Skeletal muscle cell (primary cell): Measurements from ENCODE around the gene ST7.

Experiments
- DNase-seq: peaks from one replicate; pipeline ENCODE4 v3.0.0-alpha.2; 2010; ENCODE audit warnings: low read depth
- H3K4me3 ChIP-seq: 2 replicates; pipeline ENCODE4 v1.5.1; 2011; ENCODE audit warnings: low read depth, mild to moderate bottlenecking, control low read depth, low read length, moderate library complexity

ST7 gene

GRCh38 chr7:117077658-117078057, 124.4 kb downstream of the ST7 start:
- DNase-seq, result no peak
- H3K4me3 ChIP-seq, result no peak overlapping the region

- H3K4me3 ChIP-seq, result no peak overlapping the region
- no peak for DNase-seq
These were observed 129.3 kb downstream of the ST7 start for GRCh38 chr7:117082647-117083046.

GRCh38 chr7:117083648-117084047, 130.3 kb downstream of the ST7 start:
- no peak overlapping the region for H3K4me3 ChIP-seq
- DNase-seq, result no peak

GRCh38 chr7:117084286-117084685, 131.0 kb downstream of the ST7 start:
- no peak overlapping the region for H3K4me3 ChIP-seq

GRCh38 chr7:117085275-117085674, 132.0 kb downstream of the ST7 start:
- no peak overlapping the region for H3K4me3 ChIP-seq
- DNase-seq, result peak; percentile 19

More at GRCh38 chr7:117084286-117084685, 131.0 kb downstream of the ST7 start:
- no peak for DNase-seq

GRCh38 chr7:117085769-117086463, 132.6 kb downstream of the ST7 start:
- no peak overlapping the region for H3K4me3 ChIP-seq
- DNase-seq, result no peak

- no peak overlapping the region for H3K4me3 ChIP-seq
- no peak for DNase-seq
These were observed 133.5 kb downstream of the ST7 start for GRCh38 chr7:117086788-117087187.

- no peak overlapping the region for H3K4me3 ChIP-seq
- no peak for DNase-seq
These were observed 134.5 kb downstream of the ST7 start for GRCh38 chr7:117087639-117088396.

- H3K4me3 ChIP-seq, result no peak overlapping the region
These were observed 135.4 kb downstream of the ST7 start for GRCh38 chr7:117088623-117089194.

GRCh38 chr7:117090791-117091190, 137.5 kb downstream of the ST7 start:
- DNase-seq, result no peak
- no peak overlapping the region for H3K4me3 ChIP-seq

More at GRCh38 chr7:117088623-117089194, 135.4 kb downstream of the ST7 start:
- no peak for DNase-seq

GRCh38 chr7:117091721-117092120, 138.4 kb downstream of the ST7 start:
- no peak overlapping the region for H3K4me3 ChIP-seq
- no peak for DNase-seq

- peak; percentile 26 for DNase-seq
- H3K4me3 ChIP-seq, result no peak overlapping the region
These were observed 139.5 kb downstream of the ST7 start for GRCh38 chr7:117092785-117093184.

GRCh38 chr7:117094457-117094856, 141.2 kb downstream of the ST7 start:
- H3K4me3 ChIP-seq, result no peak overlapping the region

GRCh38 chr7:117095055-117095454, 141.8 kb downstream of the ST7 start:
- H3K4me3 ChIP-seq, result no peak overlapping the region

More at GRCh38 chr7:117094457-117094856, 141.2 kb downstream of the ST7 start:
- DNase-seq, result no peak

GRCh38 chr7:117096330-117096729, 143.0 kb downstream of the ST7 start:
- DNase-seq, result no peak
- H3K4me3 ChIP-seq, result no peak overlapping the region

More at GRCh38 chr7:117095055-117095454, 141.8 kb downstream of the ST7 start:
- DNase-seq, result no peak

GRCh38 chr7:117096942-117097341, 143.6 kb downstream of the ST7 start:
- no peak overlapping the region for H3K4me3 ChIP-seq
- no peak for DNase-seq

- H3K4me3 ChIP-seq, result no peak overlapping the region
- no peak for DNase-seq
These were observed 144.6 kb downstream of the ST7 start for GRCh38 chr7:117097860-117098259.

GRCh38 chr7:117098457-117098856, 145.2 kb downstream of the ST7 start:
- H3K4me3 ChIP-seq, result no peak overlapping the region
- peak; percentile 86 for DNase-seq

GRCh38 chr7:117101026-117101425, 147.7 kb downstream of the ST7 start:
- no peak overlapping the region for H3K4me3 ChIP-seq
- no peak for DNase-seq

GRCh38 chr7:117110480-117111315, 157.4 kb downstream of the ST7 start:
- DNase-seq, result no peak
- H3K4me3 ChIP-seq, result no peak overlapping the region
